HG03378 (cell line): Measurements from ENCODE around the gene BEST2.
"Not testable (repeated sequence)": the region's sequence is repeated elsewhere in the genome, so short reads cannot be mapped to it uniquely, and the experiment has no call there.

Experiments used
- ATAC-seq: cut with Tn5 transposase; IDR thresholded peaks from one replicate; pipeline ENCODE4 v1.9.1; 2021; ENCODE audit warnings: mild to moderate bottlenecking, moderate library complexity; ENCODE audit not compliant: unreplicated experiment

Gene BEST2

DNA sequence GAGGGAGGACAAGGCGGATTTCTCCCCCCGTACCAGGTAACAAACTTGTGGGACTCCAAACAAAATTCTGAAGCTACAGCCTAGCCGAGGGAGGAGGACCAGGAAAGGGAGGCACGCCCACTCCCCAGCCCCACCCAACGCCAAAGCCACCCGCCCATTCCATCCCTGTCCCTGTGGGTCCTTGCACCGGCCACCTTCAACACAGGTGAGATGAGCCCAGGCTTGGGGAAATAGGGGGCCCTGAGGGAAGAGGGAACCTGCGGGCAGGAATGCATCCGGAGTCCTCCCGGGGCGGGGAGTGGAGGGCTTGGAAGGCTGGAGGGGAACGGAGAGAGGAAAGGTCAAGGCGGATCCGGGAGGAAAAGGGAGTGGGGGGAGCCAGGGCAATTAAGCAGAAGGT lies at the start of gene BEST2:
Gene BEST2 (plus strand): TSS at position 157 of the 400 bp plus-strand sequence. CDS start 802 bp downstream, outside the sequence.
- ATAC-seq: no peak

DNA sequence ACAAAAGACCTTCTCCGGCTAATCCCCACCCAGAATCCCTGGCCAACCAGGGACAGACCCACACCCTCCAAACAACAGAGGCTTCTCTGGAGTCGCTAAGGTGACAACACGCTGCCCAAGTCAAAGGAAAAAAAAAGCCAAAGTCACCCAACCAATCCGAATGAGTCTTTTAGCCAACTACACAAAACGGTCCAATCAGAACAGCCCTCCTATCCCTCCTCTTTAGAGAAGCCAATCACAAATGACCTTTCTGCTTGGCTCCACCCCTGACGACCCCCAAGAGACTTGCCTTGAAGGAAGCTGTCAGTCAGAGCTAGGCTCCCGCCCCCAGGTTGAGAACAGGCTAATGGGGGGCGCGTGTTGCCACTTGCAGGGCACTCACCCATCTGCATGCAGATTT lies 48.5 kb upstream of the BEST2 start:
- no peak for ATAC-seq

- ATAC-seq: no peak
These were observed 46.4 kb upstream of the BEST2 start for GRCh38 chr19:12705169-12705568.

DNA sequence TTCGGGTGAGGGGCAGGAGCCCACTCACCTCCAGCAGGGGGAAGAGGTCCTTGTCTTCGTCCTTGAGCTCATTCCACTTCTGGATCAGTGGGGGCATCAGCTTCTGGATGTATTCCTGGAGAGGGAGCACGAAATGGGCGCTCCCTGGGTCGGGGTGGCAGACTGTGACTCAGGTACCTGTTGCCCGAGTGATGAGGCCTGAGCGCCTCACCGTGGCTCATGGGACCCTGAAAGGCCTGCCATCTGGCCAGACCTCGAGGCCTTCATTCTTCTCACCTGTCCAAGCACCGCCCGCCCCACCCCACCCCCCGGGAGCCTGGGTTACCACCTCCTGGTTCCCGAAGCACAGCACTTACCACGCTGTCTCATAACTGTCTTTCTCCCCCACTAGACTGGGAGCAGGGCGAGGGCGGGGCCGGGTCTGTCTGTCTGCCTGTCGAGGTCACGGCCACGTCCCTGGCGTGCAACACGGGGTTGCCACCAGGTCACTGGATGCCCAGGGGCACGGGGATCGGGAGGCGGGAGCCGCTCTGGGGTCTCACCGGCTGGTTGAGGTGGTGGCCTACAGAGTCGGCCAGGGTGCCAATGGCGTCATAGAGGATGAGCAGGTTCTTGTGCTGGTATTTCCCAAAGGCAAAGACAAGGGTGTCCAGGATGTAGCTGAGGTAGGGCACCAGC lies 45.8 kb upstream of the BEST2 start:
- ATAC-seq: no peak

DNA sequence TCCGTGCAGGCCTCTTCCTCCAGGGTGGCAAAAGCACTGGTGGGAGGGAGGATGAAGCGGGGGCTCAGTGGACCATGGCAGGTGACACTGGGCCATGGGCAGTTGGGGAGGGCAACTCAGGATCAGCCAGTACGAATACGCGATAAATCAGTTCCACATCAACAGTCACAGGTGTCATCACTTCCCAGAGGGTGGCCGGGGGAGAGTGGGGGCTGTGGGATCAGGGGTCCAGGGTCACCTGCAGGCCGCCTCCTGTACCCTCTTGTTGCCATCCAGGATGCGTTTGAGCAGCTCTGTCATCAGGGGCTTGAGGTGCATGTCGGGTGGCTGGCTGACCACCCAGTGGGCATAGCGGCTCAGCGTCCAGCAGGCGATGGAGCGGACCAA lies 45.3 kb upstream of the BEST2 start:
- no peak for ATAC-seq

DNA sequence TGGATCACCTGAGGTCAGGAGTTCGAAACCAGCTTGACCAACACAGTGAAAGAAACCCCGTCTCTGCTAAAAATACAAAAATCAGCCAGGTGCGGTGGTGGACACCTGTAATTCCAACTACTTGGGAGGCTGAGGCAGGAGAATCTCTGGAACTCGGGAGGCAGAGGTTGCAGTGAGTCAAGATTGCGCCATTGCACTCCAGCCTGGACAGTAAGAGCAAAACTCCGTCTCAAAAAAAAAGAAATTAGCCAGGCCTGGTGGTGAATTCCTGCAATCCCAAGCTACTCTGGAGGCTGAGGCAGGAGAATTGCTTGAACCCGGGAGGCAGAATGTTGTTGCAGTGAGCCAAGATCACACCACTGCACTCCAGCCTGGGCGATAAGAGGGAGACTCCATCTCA lies 43.0 kb upstream of the BEST2 start:
- no peak for ATAC-seq

DNA sequence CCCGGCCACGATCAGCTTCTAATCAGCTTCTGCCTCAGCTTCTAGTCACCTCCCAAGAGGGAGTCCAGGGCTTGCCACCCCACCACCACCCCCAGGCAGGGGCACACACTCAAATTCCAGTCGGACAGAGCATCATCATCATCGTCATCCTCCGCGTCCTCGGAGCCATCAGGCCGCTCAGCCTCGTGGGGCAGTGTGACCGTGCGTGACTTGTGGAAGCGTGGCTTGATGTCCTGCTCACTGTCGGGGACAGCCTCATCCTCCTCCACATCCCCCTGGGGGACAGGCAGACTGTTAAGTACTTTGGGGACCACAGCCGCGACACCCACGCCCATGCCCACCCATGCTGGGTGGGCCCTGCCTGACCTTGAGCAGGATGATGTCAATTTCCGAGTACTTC lies 40.4 kb upstream of the BEST2 start:
- no peak for ATAC-seq

GRCh38 chr19:12712077-12712476 lies 39.5 kb upstream of the BEST2 start:
- not testable (repeated sequence) for ATAC-seq

DNA sequence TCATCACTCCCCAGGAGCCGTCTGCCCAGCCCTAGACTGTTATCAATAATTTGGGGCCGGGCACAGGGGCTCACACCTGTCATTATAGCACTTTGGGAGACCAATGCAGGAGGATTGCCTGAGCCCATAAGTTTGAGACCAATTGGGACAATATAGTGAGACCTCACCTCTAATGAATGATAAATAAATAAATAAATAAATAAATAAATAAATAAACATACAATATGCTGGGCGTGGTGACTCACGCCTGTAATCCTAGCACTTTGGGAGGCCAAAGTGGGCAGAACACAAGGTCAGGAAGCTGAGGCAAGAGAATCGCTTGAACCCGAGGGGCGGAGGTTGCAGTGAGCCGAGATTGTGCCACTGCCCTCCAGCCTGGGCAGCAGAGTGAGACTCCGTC lies 38.3 kb upstream of the BEST2 start:
- not testable (repeated sequence) for ATAC-seq

- ATAC-seq: no peak
These were observed 36.5 kb upstream of the BEST2 start for GRCh38 chr19:12715102-12715501.

GRCh38 chr19:12715929-12716328 lies 35.7 kb upstream of the BEST2 start:
- no peak for ATAC-seq

DNA sequence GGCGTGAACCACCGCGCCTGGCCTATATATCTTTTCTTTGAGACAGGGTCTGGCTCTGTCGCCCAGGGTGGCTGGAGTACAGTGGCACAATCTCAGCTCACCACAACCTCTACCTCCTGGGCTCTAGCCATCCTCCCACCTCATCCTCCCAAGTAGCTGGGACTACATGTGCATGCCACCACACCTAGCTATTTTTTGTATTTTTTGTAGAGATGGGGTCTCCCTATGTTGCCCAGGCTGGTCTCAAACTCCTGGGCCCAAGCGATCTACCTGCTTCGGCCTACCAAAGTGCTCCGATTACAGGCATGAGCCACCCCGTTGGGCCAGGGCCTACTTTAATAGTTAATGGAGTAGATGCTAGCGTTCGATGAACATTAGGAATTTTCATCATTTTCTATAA lies 31.3 kb upstream of the BEST2 start:
- no peak for ATAC-seq

- ATAC-seq: no peak
These were observed 30.5 kb upstream of the BEST2 start for GRCh38 chr19:12720851-12721655.

GRCh38 chr19:12721656-12722565 lies 29.7 kb upstream of the BEST2 start:
- no peak for ATAC-seq

DNA sequence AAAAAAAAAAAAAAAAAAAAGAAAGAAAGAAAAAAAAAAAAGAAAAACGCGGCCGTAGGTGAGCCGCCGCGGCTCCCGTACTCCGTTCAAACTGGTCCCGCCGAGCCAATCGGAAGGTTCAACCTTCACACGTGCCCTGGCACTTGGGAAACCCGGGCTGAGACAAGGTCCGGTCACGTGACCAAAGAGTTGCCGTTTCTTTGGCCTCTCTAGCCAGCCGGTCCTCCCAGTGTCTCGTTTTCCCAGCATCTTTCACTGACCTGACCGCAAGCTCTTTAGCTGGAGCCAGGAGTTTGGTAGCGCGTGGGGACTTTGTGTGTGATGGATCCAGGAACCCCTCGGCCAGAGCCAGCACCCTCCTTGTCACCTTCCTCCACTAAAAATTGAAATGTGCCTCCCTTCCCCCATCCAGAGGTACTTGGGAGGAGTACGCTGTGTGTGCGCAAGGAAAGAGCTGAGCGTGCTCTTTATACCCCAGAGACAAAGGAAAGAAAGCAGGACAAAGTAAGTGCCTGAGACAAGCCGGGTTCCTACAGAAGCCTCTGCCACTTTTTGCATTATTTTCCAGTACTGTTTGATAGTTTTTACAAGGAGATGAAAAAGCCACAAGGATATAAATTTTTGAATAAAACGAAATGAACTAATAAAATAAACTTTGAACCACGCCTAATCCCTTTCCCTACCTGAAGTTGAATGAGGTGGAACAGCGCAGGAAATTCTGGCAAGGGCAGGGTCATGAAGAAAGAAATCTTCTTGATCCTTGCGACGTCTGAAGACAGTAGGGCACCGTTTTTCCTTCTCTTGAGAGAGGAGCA lies 28.8 kb upstream of the BEST2 start:
- ATAC-seq: peak; percentile 82

DNA sequence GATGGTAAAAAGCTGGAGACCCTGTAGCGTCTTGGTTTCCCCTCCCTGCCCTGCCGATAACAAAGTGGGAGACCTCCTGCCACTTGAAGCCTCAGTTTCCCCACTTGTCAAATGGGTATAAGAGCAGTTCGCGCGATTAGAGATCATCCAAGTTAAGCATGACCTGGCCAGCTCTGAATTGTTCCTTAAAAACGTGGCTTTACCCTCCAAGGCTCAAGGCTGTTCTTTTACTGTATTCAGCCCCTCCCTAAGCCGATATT lies 28.3 kb upstream of the BEST2 start:
- no peak for ATAC-seq

- ATAC-seq: no peak
These were observed 27.8 kb upstream of the BEST2 start, which contains the start of gene TNPO2 for GRCh38 chr19:12723641-12724426. Gene TNPO2 (minus strand): TSS chr19:12723932. CDS start chr19:12720977, 2,955 bp downstream.

GRCh38 chr19:12725612-12726011 lies 26.0 kb upstream of the BEST2 start:
- ATAC-seq: not testable (repeated sequence)

DNA sequence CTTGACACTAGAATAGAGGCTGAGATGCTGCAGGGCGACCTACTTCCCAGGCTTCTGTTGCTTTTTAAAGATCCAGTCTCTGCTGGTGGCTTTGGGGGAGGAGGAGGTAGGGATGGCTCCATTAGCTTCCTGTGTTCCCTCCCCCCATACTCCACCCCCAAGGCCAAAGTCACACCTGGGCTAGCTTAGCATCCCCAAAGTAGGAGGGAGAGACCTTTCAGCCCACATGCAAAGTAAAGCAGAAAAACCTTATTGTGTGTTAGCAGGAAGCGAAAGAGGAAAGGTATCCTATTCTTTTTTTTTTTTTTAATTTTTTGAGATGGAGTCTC lies 24.6 kb upstream of the BEST2 start:
- no peak for ATAC-seq
